Mammary epithelial cell (primary cell): ENCODE results near the gene DAAM2.

Source experiments
- CTCF ChIP-seq, 2 donors: IDR thresholded peaks in 1 of 2; conservative IDR thresholded peaks in 1 of 2; 2 replicates each; pipeline ENCODE4 v1.5.1; 2011 to 2012; ENCODE audit warnings: inconsistent platforms in 2 of 2, low read length in 2 of 2, mild to moderate bottlenecking in 2 of 2, control low read depth in 1 of 2, low read depth in 1 of 2; ENCODE audit not compliant: insufficient read depth in 1 of 2; ENCODE audit errors: extremely low read depth in 1 of 2
- EZH2 ChIP-seq: IDR thresholded peaks from 2 replicates; pipeline ENCODE4 v1.6.1; 2012; ENCODE audit warnings: low read length, inconsistent platforms, borderline replicate concordance

- TF ChIP-seq CTCF (conservative IDR thresholded peaks at IDR 0.05 in 1 of 2, IDR thresholded peaks at IDR 0.05 in 1 of 2; ENCODE audit: extremely low read depth in 1 of 2, insufficient read depth in 1 of 2, low read depth in 1 of 2, low read length in 2 of 2) (no peak), EZH2 (no peak)
Measured at GRCh38 chr6:39834866-39835265, 42.7 kb downstream of the DAAM2 start.
